MM.1S (cell line): ENCODE results near the gene SWI5.

Experiments
- DNase-seq: peaks from one replicate; pipeline ENCODE4 v3.0.0-alpha.2; 2015
- H2AFZ ChIP-seq: fragments of 300-600 bp; sonication (generic); 2 replicates; pipeline ENCODE4 v1.6.0; 2016; ENCODE audit warnings: antibody characterized with exemption, low read length
- H3F3A ChIP-seq: fragments of 300-600 bp; sonication (generic); 2 replicates; pipeline ENCODE4 v1.6.1; 2016; ENCODE audit warnings: mild to moderate bottlenecking, antibody characterized with exemption, low read length, moderate library complexity, mixed read lengths; ENCODE audit not compliant: insufficient read depth
- H3K27ac ChIP-seq: fragments of 300-600 bp; sonication (generic); 2 replicates; pipeline ENCODE4 v1.5.1; 2016; ENCODE audit warnings: mild to moderate bottlenecking, low read length
- H3K27me3 ChIP-seq: fragments of 300-600 bp; sonication (generic); replicated peaks from 2 replicates; pipeline ENCODE4 v1.6.0; 2016; ENCODE audit warnings: low read length; ENCODE audit not compliant: insufficient read depth
- H3K36me3 ChIP-seq: fragments of 300-600 bp; sonication (generic); replicated peaks from 2 replicates; pipeline ENCODE4 v1.6.1; 2016; ENCODE audit warnings: mild to moderate bottlenecking, low read length, mixed read lengths; ENCODE audit not compliant: insufficient read depth
- H3K4me1 ChIP-seq: fragments of 300-600 bp; sonication (generic); 2 replicates; pipeline ENCODE4 v1.6.1; 2016; ENCODE audit warnings: low read length, mixed read lengths
- H3K4me2 ChIP-seq: fragments of 300-600 bp; sonication (generic); 2 replicates; pipeline ENCODE4 v1.6.0; 2016; ENCODE audit warnings: low read depth, low read length
- H3K4me3 ChIP-seq: fragments of 300-600 bp; sonication (generic); 2 replicates; pipeline ENCODE4 v1.5.1; 2016; ENCODE audit warnings: low read length, mixed read lengths
- H3K79me2 ChIP-seq: fragments of 300-600 bp; sonication (generic); 2 replicates; pipeline ENCODE4 v1.6.1; 2016; ENCODE audit warnings: mixed run types, low read length, mixed read lengths
- H3K9ac ChIP-seq: fragments of 300-600 bp; sonication (generic); 2 replicates; pipeline ENCODE4 v1.6.1; 2016; ENCODE audit warnings: low read length, mixed read lengths
- H3K9me2 ChIP-seq: fragments of 300-600 bp; sonication (generic); replicated peaks from 2 replicates; pipeline ENCODE4 v1.6.1; 2016; ENCODE audit warnings: mild to moderate bottlenecking, low read length, mixed read lengths; ENCODE audit not compliant: insufficient read depth
- H3K9me3 ChIP-seq: fragments of 300-600 bp; sonication (generic); replicated peaks from 2 replicates; pipeline ENCODE4 v1.6.1; 2016; ENCODE audit warnings: mild to moderate bottlenecking, low read length, mixed read lengths; ENCODE audit not compliant: insufficient read depth
- H4K20me1 ChIP-seq: fragments of 300-600 bp; sonication (generic); 2 replicates; pipeline ENCODE4 v1.6.1; 2016; ENCODE audit warnings: mild to moderate bottlenecking, low read length, moderate library complexity, mixed read lengths; ENCODE audit not compliant: insufficient read depth
- EZH2 ChIP-seq: fragments of 300-600 bp; sonication (generic); optimal IDR thresholded peaks from 2 replicates; pipeline ENCODE3; 2017; ENCODE audit warnings: low read depth, mild to moderate bottlenecking, antibody characterized with exemption, low read length, mixed read lengths
- EZH2phosphoT487 ChIP-seq: fragments of 300-600 bp; sonication (generic); IDR thresholded peaks from 2 replicates; pipeline ENCODE4 v1.6.1; 2018; ENCODE audit warnings: antibody characterized with exemption, low read length
- TF ChIP-seq, protein P1 (sequence below): fragments of 300-600 bp; sonication (generic); IDR thresholded peaks from 2 replicates; pipeline ENCODE4 v1.5.1; 2016; ENCODE audit warnings: antibody characterized with exemption, low read length, mixed read lengths

SWI5 gene

GRCh38 chr9:128242828-128243214 is 33.3 kb upstream of the SWI5 start:
- H3F3A ChIP-seq: no peaks in the 10 kb centered on the region
- H3K27ac ChIP-seq: no peak overlapping the region
- no peak for TF ChIP-seq EZH2phosphoT487
- TF ChIP-seq, protein P1, sequence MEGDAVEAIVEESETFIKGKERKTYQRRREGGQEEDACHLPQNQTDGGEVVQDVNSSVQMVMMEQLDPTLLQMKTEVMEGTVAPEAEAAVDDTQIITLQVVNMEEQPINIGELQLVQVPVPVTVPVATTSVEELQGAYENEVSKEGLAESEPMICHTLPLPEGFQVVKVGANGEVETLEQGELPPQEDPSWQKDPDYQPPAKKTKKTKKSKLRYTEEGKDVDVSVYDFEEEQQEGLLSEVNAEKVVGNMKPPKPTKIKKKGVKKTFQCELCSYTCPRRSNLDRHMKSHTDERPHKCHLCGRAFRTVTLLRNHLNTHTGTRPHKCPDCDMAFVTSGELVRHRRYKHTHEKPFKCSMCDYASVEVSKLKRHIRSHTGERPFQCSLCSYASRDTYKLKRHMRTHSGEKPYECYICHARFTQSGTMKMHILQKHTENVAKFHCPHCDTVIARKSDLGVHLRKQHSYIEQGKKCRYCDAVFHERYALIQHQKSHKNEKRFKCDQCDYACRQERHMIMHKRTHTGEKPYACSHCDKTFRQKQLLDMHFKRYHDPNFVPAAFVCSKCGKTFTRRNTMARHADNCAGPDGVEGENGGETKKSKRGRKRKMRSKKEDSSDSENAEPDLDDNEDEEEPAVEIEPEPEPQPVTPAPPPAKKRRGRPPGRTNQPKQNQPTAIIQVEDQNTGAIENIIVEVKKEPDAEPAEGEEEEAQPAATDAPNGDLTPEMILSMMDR: no peak
- no peak for TF ChIP-seq EZH2
- H3K9ac ChIP-seq: no peak overlapping the region
- no peak overlapping the region for H3K4me3 ChIP-seq
- no peaks in the 10 kb centered on the region for H3K36me3 ChIP-seq
- H3K4me2 ChIP-seq: no peak overlapping the region
- H3K9me3 ChIP-seq: no peaks in the 10 kb centered on the region
- H2AFZ ChIP-seq: no peak overlapping the region
- DNase-seq: no peak
- peaks cover 54% of the 10 kb centered on the region for H3K27me3 ChIP-seq
- H3K79me2 ChIP-seq: no peaks in the 10 kb centered on the region
- H4K20me1 ChIP-seq: no peaks in the 10 kb centered on the region
- no peaks in the 10 kb centered on the region for H3K4me1 ChIP-seq
- no peaks in the 10 kb centered on the region for H3K9me2 ChIP-seq

DNA sequence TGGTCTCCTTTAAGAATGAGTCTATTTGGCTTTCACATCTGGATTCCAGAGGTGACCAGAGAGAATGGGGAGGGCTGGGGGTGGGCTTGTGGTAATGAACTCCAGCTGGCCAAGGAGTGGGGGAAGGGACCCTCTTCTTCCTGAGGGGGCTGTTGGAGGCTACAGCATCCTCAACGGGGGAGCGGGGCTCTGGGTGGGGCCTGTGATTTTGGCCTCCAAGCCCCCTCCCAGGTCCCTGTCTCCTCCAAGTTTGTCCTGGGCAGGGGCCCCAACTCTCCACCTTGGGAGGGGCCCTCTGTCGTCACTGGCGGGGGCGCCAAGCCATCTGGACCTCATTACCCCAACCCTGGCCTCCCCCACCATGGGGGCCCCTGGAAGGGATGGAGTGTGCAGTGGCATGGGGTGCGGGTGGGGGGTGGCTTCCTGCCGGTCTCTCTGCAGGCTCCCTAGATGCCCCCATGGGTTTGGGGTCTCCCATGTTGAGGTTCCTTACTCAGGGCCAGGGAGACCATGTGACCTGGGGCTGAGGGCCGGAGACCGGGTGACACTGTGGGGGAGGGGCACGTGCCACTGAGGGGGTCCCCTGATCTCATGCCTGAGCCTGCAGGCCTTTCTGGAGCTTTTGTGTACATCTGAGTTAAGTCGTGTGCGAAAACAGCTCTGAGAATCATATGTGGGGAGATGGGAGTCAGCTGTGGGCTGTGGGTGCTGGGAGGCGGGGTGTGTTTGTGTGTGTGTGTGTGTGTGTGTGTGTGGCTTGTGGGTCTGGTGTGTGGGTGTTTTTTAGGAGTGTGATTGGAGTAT is 32.7 kb upstream of the SWI5 start:
- H3K79me2 ChIP-seq: no peaks in the 10 kb centered on the region
- H3F3A ChIP-seq: no peaks in the 10 kb centered on the region
- no peaks in the 10 kb centered on the region for H3K9me2 ChIP-seq
- no peaks in the 10 kb centered on the region for H3K4me1 ChIP-seq
- no peak overlapping the region for H3K4me2 ChIP-seq
- H3K9ac ChIP-seq: no peak overlapping the region
- TF ChIP-seq, protein P1: no peak
- TF ChIP-seq EZH2: no peak
- no peak for TF ChIP-seq EZH2phosphoT487
- DNase-seq: no peak
- H3K27ac ChIP-seq: no peak overlapping the region
- no peak overlapping the region for H3K4me3 ChIP-seq
- no peaks in the 10 kb centered on the region for H4K20me1 ChIP-seq
- H3K9me3 ChIP-seq: no peaks in the 10 kb centered on the region
- H3K27me3 ChIP-seq: peaks cover 54% of the 10 kb centered on the region
- H3K36me3 ChIP-seq: no peaks in the 10 kb centered on the region
- H2AFZ ChIP-seq: no peak overlapping the region

DNA sequence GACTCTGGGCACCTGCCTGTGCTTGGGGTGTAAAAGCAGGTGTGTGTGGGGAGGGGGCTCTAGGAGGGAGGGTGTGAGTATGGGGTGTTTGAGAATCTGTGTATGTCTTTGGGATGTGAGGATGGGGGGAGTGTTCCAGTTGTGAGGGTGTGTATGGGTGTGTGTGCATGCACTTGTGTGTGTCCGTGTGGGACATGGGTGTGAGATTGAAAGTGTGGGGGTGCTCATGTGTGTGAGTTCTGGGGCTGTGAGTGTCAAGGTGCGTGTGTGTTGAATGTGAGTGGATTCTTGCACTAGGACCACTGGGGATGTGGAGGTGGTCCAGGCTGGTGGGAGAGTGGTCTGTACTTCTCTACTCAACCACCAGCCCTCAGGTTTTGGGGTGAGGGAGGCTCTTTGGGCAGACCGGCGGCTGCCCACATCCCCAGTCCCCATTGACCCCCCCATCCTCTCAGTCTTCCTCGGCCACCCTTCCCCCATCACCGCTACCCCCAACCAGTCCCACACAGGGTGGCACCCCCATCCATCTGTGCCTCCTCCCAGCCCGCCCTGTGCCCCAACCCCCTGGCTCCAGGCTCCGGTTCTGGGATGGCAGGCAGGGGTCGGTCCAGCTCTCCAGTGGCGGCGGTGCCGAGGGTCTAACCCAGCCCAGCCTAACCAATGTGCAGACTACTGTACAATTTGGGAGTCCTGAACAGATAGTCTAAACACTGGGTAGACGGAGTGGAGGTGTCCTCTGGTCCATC is 31.8 kb upstream of the SWI5 start:
- no peaks in the 10 kb centered on the region for H3K79me2 ChIP-seq
- no peak for DNase-seq
- H2AFZ ChIP-seq: no peak overlapping the region
- H3K4me1 ChIP-seq: no peaks in the 10 kb centered on the region
- H3K9me3 ChIP-seq: no peaks in the 10 kb centered on the region
- H3K36me3 ChIP-seq: no peaks in the 10 kb centered on the region
- TF ChIP-seq EZH2 (no peak), EZH2phosphoT487 (no peak)
- TF ChIP-seq, protein P1: no peak
- H3F3A ChIP-seq: no peaks in the 10 kb centered on the region
- H3K9me2 ChIP-seq: no peaks in the 10 kb centered on the region
- no peak overlapping the region for H3K27ac ChIP-seq
- H4K20me1 ChIP-seq: no peaks in the 10 kb centered on the region
- H3K4me2 ChIP-seq: no peak overlapping the region
- peaks cover 54% of the 10 kb centered on the region for H3K27me3 ChIP-seq
- H3K9ac ChIP-seq: no peak overlapping the region
- H3K4me3 ChIP-seq: no peak overlapping the region
